IMR-90 (cell line): Measurements from ENCODE around the gene ISG15. TPM values are rescaled to one million over a fixed set of nuclear protein-coding genes. Genes with fewer than 3 reads are reported as not detected.

Experiments used
- ATAC-seq: fragments of 200-7000 bp; cut with Tn5 transposase; 2 replicates; pipeline ENCODE4 v1.9.1; 2020; ENCODE audit warnings: low read depth, mild to moderate bottlenecking, moderate library complexity
- BruUV-seq: library from RNA; stranded (reverse); fragments of 400-500 nt; replicated peaks from 2 replicates; lab custom pipeline; 2021; lab: Mats Ljungman, UMichigan
- CTCF ChIA-PET: fragments of 300-600 bp; formaldehyde crosslinking; extraction: SDS; loops from one replicate; lab custom pipeline; 2021; ENCODE audit warnings: antibody characterized with exemption; lab: Yijun Ruan, JAX
- POLR2A ChIA-PET: fragments of 300-600 bp; sonication (Branson Sonifier 250); formaldehyde crosslinking; loops from one replicate; lab custom pipeline; 2022; ENCODE audit warnings: antibody characterized with exemption; ENCODE audit not compliant: unreplicated experiment; lab: Charles Lee
- DNase-seq: peaks from one replicate; pipeline ENCODE4 v3.0.0; 2013
- H2AFZ ChIP-seq: replicated peaks from 2 replicates; pipeline ENCODE3; 2013; ENCODE audit warnings: low read length, mild to moderate bottlenecking; ENCODE audit not compliant: poor library complexity
- H2AK5ac ChIP-seq: 2 replicates; pipeline ENCODE4 v1.6.1; 2013; ENCODE audit warnings: low read depth, low read length, inconsistent platforms
- H2AK9ac ChIP-seq: replicated peaks from 2 replicates; pipeline ENCODE3; 2013; ENCODE audit warnings: mild to moderate bottlenecking, low read depth, low read length, moderate library complexity; ENCODE audit not compliant: poor library complexity
- H2BK120ac ChIP-seq: 2 replicates; pipeline ENCODE4 v1.6.1; 2013; ENCODE audit warnings: low read depth, low read length, inconsistent platforms
- H2BK15ac ChIP-seq: 3 replicates; pipeline ENCODE4 v1.6.1; 2013; ENCODE audit warnings: low read depth, low read length, inconsistent platforms
- H2BK20ac ChIP-seq: 2 replicates; pipeline ENCODE4 v1.6.1; 2013; ENCODE audit warnings: low read depth, mild to moderate bottlenecking, inconsistent platforms, low read length, moderate library complexity
- H2BK5ac ChIP-seq: 2 replicates; pipeline ENCODE4 v1.6.1; 2013; ENCODE audit warnings: mild to moderate bottlenecking, low read depth, low read length, inconsistent platforms; ENCODE audit not compliant: poor library complexity, severe bottlenecking
- H3K14ac ChIP-seq: replicated peaks from 2 replicates; pipeline ENCODE4 v1.6.1; 2013; ENCODE audit warnings: low read depth, low read length, inconsistent platforms
- H3K18ac ChIP-seq: 2 replicates; pipeline ENCODE4 v1.6.1; 2013; ENCODE audit warnings: low read depth, low read length, control low read depth
- H3K23ac ChIP-seq: 2 replicates; pipeline ENCODE4 v1.6.1; 2013; ENCODE audit warnings: low read depth, low read length, inconsistent platforms
- H3K27ac ChIP-seq: 2 replicates; pipeline ENCODE4 v1.5.1; 2013; ENCODE audit warnings: mild to moderate bottlenecking, control low read depth, low read length; ENCODE audit not compliant: insufficient read depth
- H3K27me3 ChIP-seq: 2 replicates; pipeline ENCODE4 v1.6.1; 2013; ENCODE audit warnings: low read length; ENCODE audit not compliant: control insufficient read depth, insufficient read depth
- H3K36me3 ChIP-seq: 2 replicates; pipeline ENCODE4 v1.6.1; 2013; ENCODE audit warnings: low read length, mixed read lengths; ENCODE audit not compliant: control insufficient read depth, insufficient read depth
- H3K4ac ChIP-seq: 2 replicates; pipeline ENCODE4 v1.6.1; 2013; ENCODE audit warnings: low read depth, low read length, inconsistent platforms
- H3K4me1 ChIP-seq: 2 replicates; pipeline ENCODE4 v1.6.1; 2013; ENCODE audit warnings: low read length, mixed read lengths; ENCODE audit not compliant: control insufficient read depth, insufficient read depth
- H3K4me2 ChIP-seq: 2 replicates; pipeline ENCODE4 v1.6.1; 2013; ENCODE audit warnings: low read depth, mild to moderate bottlenecking, control low read depth, low read length, moderate library complexity
- H3K4me3 ChIP-seq: 2 replicates; pipeline ENCODE4 v1.5.1; 2013; ENCODE audit warnings: low read depth, mild to moderate bottlenecking, control low read depth, low read length, moderate library complexity; ENCODE audit not compliant: insufficient read depth
- H3K56ac ChIP-seq: 2 replicates; pipeline ENCODE4 v1.6.1; 2013; ENCODE audit warnings: low read length, inconsistent platforms; ENCODE audit not compliant: insufficient read depth; ENCODE audit errors: extremely low read depth
- H3K79me1 ChIP-seq, 2 experiments: 2 replicates each; pipeline ENCODE4 v1.6.1; 2013; ENCODE audit warnings: low read length in 2 of 2, inconsistent platforms in 1 of 2, low read depth in 1 of 2
- H3K9ac ChIP-seq: 2 replicates; pipeline ENCODE4 v1.6.1; 2013; ENCODE audit warnings: low read depth, low read length, control low read depth
- H3K9me1 ChIP-seq: 2 replicates; pipeline ENCODE4 v1.6.1; 2013; ENCODE audit warnings: low read length, inconsistent platforms; ENCODE audit not compliant: insufficient read depth
- H3K9me3 ChIP-seq: 2 replicates; pipeline ENCODE4 v1.6.1; 2013; ENCODE audit warnings: low read length; ENCODE audit not compliant: control insufficient read depth, insufficient read depth
- H4K20me1 ChIP-seq: 2 replicates; pipeline ENCODE4 v1.6.1; 2013; ENCODE audit warnings: low read length, inconsistent platforms; ENCODE audit not compliant: insufficient read depth
- H4K5ac ChIP-seq: 2 replicates; pipeline ENCODE4 v1.6.1; 2013; ENCODE audit warnings: mild to moderate bottlenecking, low read depth, low read length, control low read depth
- H4K8ac ChIP-seq, 2 experiments: 2 replicates each; pipeline ENCODE4 v1.6.1; 2013; ENCODE audit warnings: low read depth in 2 of 2, low read length in 2 of 2, control low read depth in 1 of 2, inconsistent platforms in 1 of 2
- H4K91ac ChIP-seq: 2 replicates; pipeline ENCODE4 v1.6.1; 2013; ENCODE audit warnings: low read depth, low read length, inconsistent platforms; ENCODE audit not compliant: insufficient read depth
- CHD1 ChIP-seq: IDR thresholded peaks from 2 replicates; pipeline ENCODE4 v1.6.1; 2012; ENCODE audit warnings: low read depth, low read length, improper control_type of control experiment
- CTCF ChIP-seq: conservative IDR thresholded peaks from 2 replicates; pipeline ENCODE4 v1.5.1; 2012; ENCODE audit warnings: mild to moderate bottlenecking, low read depth, low read length, improper control_type of control experiment
- ELK1 ChIP-seq: fragments of 150-350 bp; IDR thresholded peaks from 2 replicates; pipeline ENCODE4 v1.6.1; 2016; ENCODE audit warnings: low read depth, mild to moderate bottlenecking, low read length, moderate library complexity, borderline replicate concordance
- FOS ChIP-seq: fragments of 150-350 bp; IDR thresholded peaks from 2 replicates; pipeline ENCODE4 v1.6.1; 2016; ENCODE audit warnings: low read depth, low read length
- MAFK ChIP-seq: IDR thresholded peaks from 2 replicates; pipeline ENCODE4 v1.6.1; 2012; ENCODE audit warnings: low read depth, low read length, improper control_type of control experiment
- MAZ ChIP-seq: IDR thresholded peaks from 2 replicates; pipeline ENCODE4 v1.6.1; 2012; ENCODE audit warnings: low read depth, mild to moderate bottlenecking, low read length, improper control_type of control experiment, moderate library complexity, borderline replicate concordance
- MXI1 ChIP-seq: IDR thresholded peaks from 2 replicates; pipeline ENCODE4 v1.6.1; 2012; ENCODE audit warnings: low read depth, mild to moderate bottlenecking, low read length, moderate library complexity, borderline replicate concordance
- NFE2L2 ChIP-seq: fragments of 150-350 bp; IDR thresholded peaks from 2 replicates; pipeline ENCODE4 v1.6.1; 2016; ENCODE audit warnings: low read depth, mild to moderate bottlenecking, low read length
- POLR2A ChIP-seq: IDR thresholded peaks from 2 replicates; pipeline ENCODE4 v1.6.1; 2012; ENCODE audit warnings: mild to moderate bottlenecking, low read depth, low read length
- RAD21 ChIP-seq: IDR thresholded peaks from 2 replicates; pipeline ENCODE4 v1.6.1; 2012; ENCODE audit warnings: low read length, improper control_type of control experiment
- RCOR1 ChIP-seq: IDR thresholded peaks from 2 replicates; pipeline ENCODE4 v1.6.1; 2012; ENCODE audit warnings: mild to moderate bottlenecking, low read length, improper control_type of control experiment; ENCODE audit not compliant: insufficient replicate concordance
- SMC3 ChIP-seq: fragments of 150-350 bp; IDR thresholded peaks from 2 replicates; pipeline ENCODE4 v1.6.1; 2016; ENCODE audit warnings: low read depth, mild to moderate bottlenecking, antibody characterized with exemption, low read length, moderate library complexity
- USF2 ChIP-seq: fragments of 150-350 bp; IDR thresholded peaks from 2 replicates; pipeline ENCODE4 v1.6.1; 2017; ENCODE audit warnings: mild to moderate bottlenecking, antibody characterized with exemption, low read length, low read depth
- WGBS, 2 experiments: methylation state at CpG; one replicate each; pipeline versions ENCODE4 v1.1.5 to v1.1.7; 2013; ENCODE audit warnings: missing lambda C conversion rate in 2 of 2; ENCODE audit not compliant: insufficient read length in 1 of 2; ENCODE audit errors: extremely low coverage in 2 of 2; 5-methylcytosine and 5-hydroxymethylcytosine counted together
- dilution Hi-C: fragments of 300-500 bp; cut with HindIII; formaldehyde crosslinking; loops from one replicate; pipeline ENCODE4 v1.14.3; 2018; ENCODE audit warnings: low sequenced_read_pairs; ENCODE audit not compliant: unreplicated experiment
- in situ Hi-C: fragments of 300-500 bp; cut with MboI; formaldehyde crosslinking; loops from 3 replicates; pipeline ENCODE4 v1.14.3; 2019; ENCODE audit warnings: low sequenced_read_pairs, inconsistent platforms, mixed read lengths
- intact Hi-C: fragments of 100-400 bp; cut with micrococcal nuclease; formaldehyde crosslinking; loops from 2 replicates; pipeline ENCODE4 v1.10.0; 2022
- polyA plus RNA-seq, 3 experiments: library from polyadenylated mRNA; depleted of rRNA; stranded (reverse); fragments of >200 nt; gene quantifications; 2 replicates each; pipeline ENCODE4 v1.2.3, GENCODE V29; 2012; ENCODE audit warnings: low replicate concordance in 1 of 3
- total RNA-seq: library from RNA; depleted of rRNA; stranded (reverse); fragments of >200 nt; gene quantifications from 2 replicates; pipeline ENCODE4 v1.2.3, GENCODE V29; 2012

ISG15 gene
- total and polyA plus RNA-seq, 2 of the 4 experiments (the other 2 are of a cell fraction): 99.1 to 105 TPM

- Histone ChIP-seq H2AK5ac (peak overlapping the region; percentile 92), H3K56ac (peak overlapping the region; percentile 76; the same call in 1 of the 2 replicates), H2BK20ac (no peak overlapping the region), H3K9me3 (no peaks in the 10 kb centered on the region), H3K18ac (no peak overlapping the region), H4K8ac (peak overlapping the region; percentile 65 to 75; a peak in 3 of 4 replicates), H3K4me1 (peaks cover 4% of the 10 kb centered on the region), H3K4me3 (no peak overlapping the region), H3K14ac (0 out of 2 replicates have a peak overlapping the region, but pooled peaks have one; percentile 45), H2BK15ac (no peak overlapping the region; the same call in 2 of the 3 replicates), H3K9me1 (no peaks in the 10 kb centered on the region), H2AFZ (peak overlapping the region; percentile 99), H3K9ac (peak overlapping the region; percentile 63; the same call in 1 of the 2 replicates), H3K27me3 (no peaks in the 10 kb centered on the region), H4K20me1 (no peaks in the 10 kb centered on the region), H4K5ac (peak overlapping the region; percentile 7; the same call in 1 of the 2 replicates), H2BK5ac (no peak overlapping the region), H3K36me3 (no peaks in the 10 kb centered on the region), H3K4me2 (no peak overlapping the region; the same call in 1 of the 2 replicates), H3K4ac (0 out of 2 replicates have a peak overlapping the region, but pooled peaks have one; percentile 88), H2BK120ac (peak overlapping the region; percentile 48; the same call in 1 of the 2 replicates), H3K27ac (no peak overlapping the region; the same call in 1 of the 2 replicates), H4K91ac (peak overlapping the region; percentile 74), H3K79me1 (peaks cover 0 to 11% of the 10 kb centered on the region in 2 experiments; a peak in 2 of 4 replicates), H3K23ac (no peak overlapping the region), H2AK9ac (peak overlapping the region; percentile 98)
- ChIA-PET POLR2A (no interaction called here), CTCF (no interaction called here)
- BruUV-seq: no TSS peak
- dilution Hi-C loops: no loop called here
- ATAC-seq (no peak), DNase-seq (no peak)
- intact Hi-C loops: no loop called here
- WGBS, 2 experiments: 79% methylated on average over 9 of the region's 20 CpGs; no CpG with 5 or more reads in 1 of the 2 experiments
- in situ Hi-C loops: no loop called here
- TF ChIP-seq MAZ (no peak), USF2 (no peak), CTCF (peak; percentile 45), MXI1 (no peak), ELK1 (no peak), NFE2L2 (no peak), SMC3 (no peak), CHD1 (no peak), MAFK (no peak), RCOR1 (no peak), FOS (no peak), RAD21 (peak; percentile 57), POLR2A (no peak)
Observed at GRCh38 chr1:1014799-1015681, 1.7 kb downstream of the ISG15 start.
